Retinal pigment epithelial cell (primary cell): ENCODE data around the gene TM2D1.

Source experiments
- DNase-seq: peaks from one replicate; pipeline ENCODE4 v3.0.0-alpha.2; 2010; ENCODE audit warnings: low read depth
- H3K4me3 ChIP-seq: 2 replicates; pipeline ENCODE4 v1.5.1; 2011; ENCODE audit warnings: mild to moderate bottlenecking, low read length, control low read depth, moderate library complexity
- TF ChIP-seq, protein P1 (sequence below): conservative IDR thresholded peaks from 2 replicates; pipeline ENCODE4 v1.5.1; 2011; ENCODE audit warnings: low read depth, low read length, control low read depth, inconsistent platforms

TM2D1 gene

GRCh38 chr1:61724813-61725694, at the start of gene TM2D1:
Gene TM2D1 (minus strand): TSS chr1:61725141. CDS start chr1:61725120, 21 bp downstream.
- TF ChIP-seq, protein P1, sequence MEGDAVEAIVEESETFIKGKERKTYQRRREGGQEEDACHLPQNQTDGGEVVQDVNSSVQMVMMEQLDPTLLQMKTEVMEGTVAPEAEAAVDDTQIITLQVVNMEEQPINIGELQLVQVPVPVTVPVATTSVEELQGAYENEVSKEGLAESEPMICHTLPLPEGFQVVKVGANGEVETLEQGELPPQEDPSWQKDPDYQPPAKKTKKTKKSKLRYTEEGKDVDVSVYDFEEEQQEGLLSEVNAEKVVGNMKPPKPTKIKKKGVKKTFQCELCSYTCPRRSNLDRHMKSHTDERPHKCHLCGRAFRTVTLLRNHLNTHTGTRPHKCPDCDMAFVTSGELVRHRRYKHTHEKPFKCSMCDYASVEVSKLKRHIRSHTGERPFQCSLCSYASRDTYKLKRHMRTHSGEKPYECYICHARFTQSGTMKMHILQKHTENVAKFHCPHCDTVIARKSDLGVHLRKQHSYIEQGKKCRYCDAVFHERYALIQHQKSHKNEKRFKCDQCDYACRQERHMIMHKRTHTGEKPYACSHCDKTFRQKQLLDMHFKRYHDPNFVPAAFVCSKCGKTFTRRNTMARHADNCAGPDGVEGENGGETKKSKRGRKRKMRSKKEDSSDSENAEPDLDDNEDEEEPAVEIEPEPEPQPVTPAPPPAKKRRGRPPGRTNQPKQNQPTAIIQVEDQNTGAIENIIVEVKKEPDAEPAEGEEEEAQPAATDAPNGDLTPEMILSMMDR, result no peak
- DNase-seq, result peak; percentile 55
- H3K4me3 ChIP-seq, result peak within 1 kb of the TSS; percentile 100

DNA sequence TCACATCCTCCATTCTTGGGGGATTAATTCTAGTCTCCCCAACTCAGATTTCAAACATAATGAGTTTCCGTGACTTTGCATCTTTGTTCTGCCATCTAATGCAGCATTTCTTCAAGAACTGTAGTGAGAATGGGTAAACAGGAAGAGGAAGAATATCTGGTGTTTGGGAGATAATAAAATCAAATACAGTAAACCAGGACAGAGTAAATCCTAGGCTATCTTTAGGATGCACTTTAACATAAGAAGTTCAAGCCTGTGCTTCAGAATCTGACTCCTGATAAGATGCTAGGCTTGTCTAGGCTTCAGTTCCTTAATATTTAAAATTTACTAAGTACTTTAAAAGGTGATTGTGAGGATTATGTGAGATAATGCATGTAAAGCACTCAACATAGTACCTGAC, 45.2 kb upstream of the TM2D1 start:
- no peak overlapping the region for H3K4me3 ChIP-seq
- no peak for DNase-seq
- TF ChIP-seq, protein P1, result no peak

DNA sequence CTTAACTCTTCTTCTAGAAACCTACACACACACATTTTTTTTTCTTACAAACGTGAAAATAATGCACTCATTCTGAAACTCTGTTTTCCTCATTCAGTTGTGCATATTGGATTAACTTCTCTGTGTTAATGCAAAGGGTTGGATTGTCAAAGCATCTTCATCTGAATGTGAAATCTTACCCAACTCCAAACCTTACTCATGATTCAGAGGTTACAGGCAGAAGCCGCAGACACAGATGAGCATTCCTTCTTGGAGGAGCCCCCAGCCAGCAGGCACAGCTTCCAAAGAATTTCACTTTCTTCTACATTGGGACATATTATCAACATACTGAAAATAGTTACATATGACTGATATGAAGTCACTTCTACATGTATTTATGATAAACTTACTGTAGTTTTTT, 33.0 kb upstream of the TM2D1 start:
- no peak for DNase-seq
- H3K4me3 ChIP-seq, result no peak overlapping the region
- TF ChIP-seq, protein P1, result no peak

- no peak overlapping the region for H3K4me3 ChIP-seq
- DNase-seq, result no peak
- TF ChIP-seq, protein P1, result no peak
Observed at GRCh38 chr1:61756773-61757172, 31.8 kb upstream of the TM2D1 start.

GRCh38 chr1:61754545-61754944, 29.6 kb upstream of the TM2D1 start:
- DNase-seq, result no peak
- TF ChIP-seq, protein P1, result no peak
- H3K4me3 ChIP-seq, result no peak overlapping the region

GRCh38 chr1:61753998-61754508, 29.1 kb upstream of the TM2D1 start:
- TF ChIP-seq, protein P1, result no peak
- no peak overlapping the region for H3K4me3 ChIP-seq
- no peak for DNase-seq

DNA sequence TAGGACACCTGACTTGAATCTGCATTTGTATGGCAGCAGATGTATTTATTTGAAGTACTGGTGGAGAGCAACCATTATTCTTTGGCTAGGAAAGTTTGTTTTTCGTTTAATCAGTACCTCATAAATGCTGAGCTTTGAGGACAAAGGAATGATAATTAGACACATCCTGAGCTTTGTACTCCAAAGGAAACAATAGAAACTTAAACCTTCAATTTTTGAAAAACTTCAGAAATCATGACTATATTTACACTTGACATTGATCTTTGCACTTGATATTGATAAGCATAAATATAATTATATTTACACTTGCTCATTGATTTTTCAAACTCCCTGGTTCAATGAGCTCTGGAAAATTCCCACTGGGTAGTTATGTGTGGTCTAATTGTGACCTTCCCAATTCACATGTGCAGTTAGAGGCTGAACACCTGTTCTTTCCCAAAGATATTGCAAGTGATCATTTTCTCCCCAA, 28.0 kb upstream of the TM2D1 start:
- DNase-seq, result no peak
- no peak overlapping the region for H3K4me3 ChIP-seq
- TF ChIP-seq, protein P1, result no peak
